CD4-positive, CD25-positive, alpha-beta regulatory T cell (primary cell): ENCODE measurements around the gene QKI. TPM values are rescaled to one million over a fixed set of nuclear protein-coding genes. Genes with fewer than 3 reads are reported as not detected.
"Not testable (repeated sequence)": the region's sequence is repeated elsewhere in the genome, so short reads cannot be mapped to it uniquely, and the experiment has no call there.

Source experiments
- ATAC-seq, 2 donors: fragments of 150-1000 bp; cut with Tn5 transposase; one replicate each; pipeline ENCODE4 v1.10.0; 2021; ENCODE audit warnings: low read depth in 2 of 2, moderate number of reproducible peaks in 2 of 2, moderate library complexity in 1 of 2
- DNase-seq, 3 donors: peaks; one replicate each; pipeline versions ENCODE4 v3.0.0 to v3.0.0-alpha.2; 2012 to 2022; ENCODE audit warnings: mixed read lengths in 1 of 3
- H3K27ac ChIP-seq: one replicate; pipeline ENCODE4 v1.7.0; 2013; ENCODE audit warnings: mild to moderate bottlenecking, low read length; ENCODE audit not compliant: insufficient read depth, poor library complexity, severe bottlenecking
- H3K27me3 ChIP-seq: one replicate; pipeline ENCODE4 v1.7.0; 2013; ENCODE audit warnings: low read length; ENCODE audit not compliant: control insufficient read depth, insufficient read depth
- H3K36me3 ChIP-seq: one replicate; pipeline ENCODE4 v1.7.0; 2013; ENCODE audit warnings: mild to moderate bottlenecking, low read length, moderate library complexity; ENCODE audit not compliant: control insufficient read depth, insufficient read depth
- H3K4me1 ChIP-seq: 2 replicates; pipeline ENCODE4 v1.7.0; 2013; ENCODE audit warnings: mild to moderate bottlenecking, low read length; ENCODE audit not compliant: insufficient read depth, control insufficient read depth, poor library complexity, severe bottlenecking
- H3K4me3 ChIP-seq: one replicate; pipeline ENCODE4 v1.7.0; 2013; ENCODE audit warnings: low read depth, mild to moderate bottlenecking, low read length, moderate library complexity
- H3K9me3 ChIP-seq, 2 experiments: 1 replicate in 1 of 2; 2 replicates in 1 of 2; pipeline ENCODE4 v1.7.0; 2013; ENCODE audit warnings: low read length in 2 of 2, mild to moderate bottlenecking in 1 of 2, moderate library complexity in 1 of 2; ENCODE audit not compliant: control insufficient read depth in 2 of 2
- H3K27ac Mint-ChIP-seq, 3 donors: one replicate each; pipeline ENCODE4 v1.8.0; 2020 to 2022; ENCODE audit warnings: mild to moderate bottlenecking in 3 of 3, mixed read lengths in 3 of 3, moderate library complexity in 2 of 3
- H3K27me3 Mint-ChIP-seq: one replicate; pipeline ENCODE4 v1.8.0; 2022; ENCODE audit warnings: mild to moderate bottlenecking, mixed read lengths
- H3K36me3 Mint-ChIP-seq: one replicate; pipeline ENCODE4 v1.8.0; 2020; ENCODE audit warnings: mixed read lengths
- H3K4me1 Mint-ChIP-seq, 4 donors: one replicate each; pipeline ENCODE4 v1.8.0; 2020 to 2022; ENCODE audit warnings: mixed read lengths in 4 of 4, mild to moderate bottlenecking in 1 of 4
- H3K4me3 Mint-ChIP-seq, 4 donors: one replicate each; pipeline ENCODE4 v1.8.0; 2020 to 2022; ENCODE audit warnings: mild to moderate bottlenecking in 4 of 4, mixed read lengths in 4 of 4, moderate library complexity in 3 of 4
- H3K9me3 Mint-ChIP-seq, 7 donors: one replicate each; pipeline ENCODE4 v1.8.0; 2020 to 2022; ENCODE audit warnings: mixed read lengths in 7 of 7, mild to moderate bottlenecking in 3 of 7, moderate library complexity in 2 of 7
- polyA plus RNA-seq, 4 donors: library from polyadenylated mRNA; unstranded; fragments of 300-500 nt; fragmentation: Illumina TruSeq; gene quantifications; one replicate each; pipeline ENCODE4 v1.2.3, GENCODE V29; 2021
- total RNA-seq: library from RNA; stranded (reverse); gene quantifications from one replicate; pipeline ENCODE4 v1.2.3, GENCODE V29; 2022

QKI gene
- total and polyA plus RNA-seq, 5 donors from 2014 or later: 10.0 to 89.7 (median 17.2) TPM

DNA sequence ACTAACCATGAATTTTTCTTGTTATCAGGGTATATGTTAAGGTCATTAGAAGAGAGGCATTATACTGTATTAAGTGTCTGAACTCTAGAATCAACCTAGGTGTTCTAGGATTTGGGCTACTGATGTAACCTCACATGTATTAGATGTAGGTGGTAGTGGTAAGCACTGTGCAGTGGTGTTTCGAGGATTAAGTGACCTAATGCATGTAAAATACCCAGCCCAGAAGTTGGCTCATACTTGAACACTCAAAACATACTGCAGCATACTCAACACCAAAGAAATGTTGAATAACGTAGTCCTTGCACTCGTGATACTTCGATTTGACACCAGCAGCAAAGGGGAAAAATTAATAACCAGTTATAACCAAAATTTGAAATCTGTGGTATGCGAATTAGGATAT is 48.7 kb downstream of the QKI start:
- Mint-ChIP-seq H3K27me3 (no peaks in the 10 kb centered on the region), H3K27ac (peak overlapping the region; percentile 3 to 70 (median 8)), H3K36me3 (peaks cover 16% of the 10 kb centered on the region), H3K4me3 (peak overlapping the region in 2 of 4 donors; percentile 23), H3K9me3 (peaks cover 0 to 1% (median 0%) of the 10 kb centered on the region in 7 donors), H3K4me1 (peaks cover 30 to 52% (median 45%) of the 10 kb centered on the region in 4 donors)
- peak overlapping the region; percentile 3 for H3K4me3 ChIP-seq
- no peaks in the 10 kb centered on the region for H3K9me3 ChIP-seq
- no peaks in the 10 kb centered on the region for H3K27me3 ChIP-seq
- H3K27ac ChIP-seq: no peak overlapping the region
- DNase-seq (no peak), ATAC-seq (no peak)
- peaks cover 39% of the 10 kb centered on the region for H3K4me1 ChIP-seq
- no peaks in the 10 kb centered on the region for H3K36me3 ChIP-seq

DNA sequence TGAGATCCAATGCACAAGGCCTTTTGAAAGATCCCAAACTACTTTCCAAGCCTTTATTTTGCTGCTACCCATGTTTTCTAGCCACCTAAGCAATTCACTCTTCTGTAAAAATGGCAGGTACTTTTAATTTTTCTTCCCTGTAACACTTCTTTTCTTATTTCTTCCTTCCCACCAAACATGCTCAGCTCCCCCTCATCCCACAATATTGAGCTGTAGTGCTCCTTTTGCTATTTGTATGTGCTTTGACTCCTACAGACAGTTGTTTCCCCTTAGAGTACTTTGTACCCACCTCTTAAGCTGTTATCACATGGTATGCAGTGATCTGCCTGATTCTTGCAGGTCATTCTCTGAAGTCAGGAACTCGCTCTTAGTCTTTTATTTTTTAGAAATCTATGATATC is 49.3 kb downstream of the QKI start:
- Mint-ChIP-seq H3K4me3 (peak overlapping the region in 1 of 4 donors; percentile 38), H3K36me3 (peaks cover 20% of the 10 kb centered on the region), H3K27me3 (no peaks in the 10 kb centered on the region), H3K9me3 (peaks cover 0 to 1% (median 0%) of the 10 kb centered on the region in 7 donors), H3K4me1 (peaks cover 30 to 52% (median 46%) of the 10 kb centered on the region in 4 donors), H3K27ac (peak overlapping the region in 1 of 3 donors; percentile 49)
- Histone ChIP-seq H3K36me3 (no peaks in the 10 kb centered on the region), H3K4me3 (no peak overlapping the region), H3K27me3 (no peaks in the 10 kb centered on the region), H3K4me1 (peaks cover 33% of the 10 kb centered on the region), H3K27ac (no peak overlapping the region), H3K9me3 (no peaks in the 10 kb centered on the region)
- DNase-seq: no peak
- ATAC-seq: no peak

DNA sequence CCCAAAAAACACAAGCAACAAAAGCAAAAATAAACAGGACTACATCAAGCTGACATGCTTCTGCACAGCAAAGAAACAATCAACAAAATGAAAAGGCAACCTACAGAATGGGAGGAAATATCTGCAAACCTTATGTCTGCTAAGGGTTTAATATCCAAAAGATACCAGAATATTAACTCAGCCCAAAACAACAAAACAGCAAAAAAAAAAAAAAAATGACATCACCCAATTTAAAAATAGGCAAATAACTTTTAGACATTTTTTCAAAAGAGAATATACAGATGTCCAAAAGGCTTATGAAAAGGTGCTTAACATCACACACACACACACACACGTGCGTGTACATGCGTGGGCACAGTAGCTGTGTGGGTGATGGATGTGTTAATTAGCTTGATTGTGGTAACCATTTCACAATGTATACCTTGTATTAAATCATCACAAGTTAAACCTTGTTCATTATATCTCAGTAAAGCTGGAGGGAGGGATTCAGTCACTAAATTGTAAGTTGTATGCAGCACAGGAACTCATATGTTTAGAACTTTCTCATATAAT is 52.4 kb downstream of the QKI start:
- Histone ChIP-seq H3K27ac (no peak overlapping the region), H3K4me3 (no peak overlapping the region), H3K36me3 (peaks cover 1% of the 10 kb centered on the region), H3K4me1 (peaks cover 8% of the 10 kb centered on the region), H3K9me3 (peaks cover 7 to 11% of the 10 kb centered on the region in 2 experiments), H3K27me3 (no peaks in the 10 kb centered on the region)
- ATAC-seq (no peak), DNase-seq (no peak)
- peaks cover 0 to 19% (median 6%) of the 10 kb centered on the region in 7 donors for H3K9me3 Mint-ChIP-seq
- H3K4me3 Mint-ChIP-seq: no peak overlapping the region
- H3K4me1 Mint-ChIP-seq: peaks cover 20 to 31% (median 30%) of the 10 kb centered on the region in 4 donors
- H3K36me3 Mint-ChIP-seq: peaks cover 44% of the 10 kb centered on the region
- no peaks in the 10 kb centered on the region for H3K27me3 Mint-ChIP-seq
- H3K27ac Mint-ChIP-seq: no peak overlapping the region

DNA sequence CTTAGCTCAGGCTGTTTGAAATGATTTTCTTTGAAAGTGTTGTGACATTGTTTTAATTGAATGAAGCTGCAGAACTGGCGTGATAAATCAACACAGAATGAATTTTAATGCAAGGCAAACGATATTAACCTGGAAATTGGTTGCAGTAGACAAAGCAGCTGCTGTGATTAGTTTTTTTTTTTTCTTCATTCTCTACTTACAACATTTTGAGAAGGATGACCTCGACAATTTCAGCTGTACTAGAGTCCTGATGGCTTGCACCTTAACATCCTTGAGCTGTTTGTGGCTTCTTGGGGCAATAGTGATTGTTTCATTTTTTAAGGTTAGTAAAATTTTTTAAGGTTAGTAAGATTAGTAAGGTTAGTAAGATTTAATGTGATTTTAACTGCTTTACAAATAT is 54.2 kb downstream of the QKI start:
- H3K36me3 Mint-ChIP-seq: peaks cover 52% of the 10 kb centered on the region
- peaks cover 1% of the 10 kb centered on the region for H3K36me3 ChIP-seq
- H3K27me3 ChIP-seq: no peaks in the 10 kb centered on the region
- no peak overlapping the region for H3K27ac Mint-ChIP-seq
- H3K4me1 Mint-ChIP-seq: peaks cover 26 to 33% (median 30%) of the 10 kb centered on the region in 4 donors
- peaks cover 0 to 19% (median 6%) of the 10 kb centered on the region in 7 donors for H3K9me3 Mint-ChIP-seq
- H3K4me3 ChIP-seq: no peak overlapping the region
- ATAC-seq: no peak
- H3K4me1 ChIP-seq: no peaks in the 10 kb centered on the region
- H3K27me3 Mint-ChIP-seq: no peaks in the 10 kb centered on the region
- H3K27ac ChIP-seq: no peak overlapping the region
- no peak for DNase-seq
- no peak overlapping the region for H3K4me3 Mint-ChIP-seq
- peaks cover 7 to 11% of the 10 kb centered on the region in 2 experiments for H3K9me3 ChIP-seq

DNA sequence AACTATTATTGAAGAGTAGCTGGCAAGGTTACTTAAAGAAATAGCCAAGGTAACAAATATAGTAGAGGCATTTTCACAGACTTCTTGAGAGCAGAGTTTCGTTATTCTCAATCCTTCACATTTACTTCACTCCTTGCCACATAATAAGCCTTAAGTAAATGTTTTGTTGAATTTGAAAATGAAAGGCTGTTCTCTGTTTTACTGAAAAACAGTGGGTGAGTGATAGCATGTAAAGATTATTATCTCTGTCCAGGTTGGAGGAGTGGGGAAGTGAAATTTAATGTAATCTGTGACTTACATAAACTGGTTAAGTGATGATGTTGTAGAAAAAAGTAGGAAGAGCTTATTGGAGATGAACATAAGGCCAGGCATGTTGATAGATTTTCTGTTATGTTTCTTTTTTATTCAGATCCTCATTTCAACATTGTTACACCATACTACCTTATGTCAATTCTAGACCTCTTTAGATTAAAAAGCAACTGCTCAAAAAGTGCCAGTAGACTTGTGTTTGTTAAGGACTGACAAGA is 55.0 kb downstream of the QKI start:
- no peaks in the 10 kb centered on the region for H3K4me1 ChIP-seq
- no peaks in the 10 kb centered on the region for H3K27me3 Mint-ChIP-seq
- peaks cover 7 to 11% of the 10 kb centered on the region in 2 experiments for H3K9me3 ChIP-seq
- H3K9me3 Mint-ChIP-seq: peaks cover 0 to 19% (median 6%) of the 10 kb centered on the region in 7 donors
- ATAC-seq: no peak
- H3K4me3 Mint-ChIP-seq: no peak overlapping the region
- H3K4me1 Mint-ChIP-seq: peaks cover 24 to 33% (median 32%) of the 10 kb centered on the region in 4 donors
- no peak for DNase-seq
- no peak overlapping the region for H3K27ac ChIP-seq
- peaks cover 1% of the 10 kb centered on the region for H3K36me3 ChIP-seq
- H3K36me3 Mint-ChIP-seq: peaks cover 45% of the 10 kb centered on the region
- H3K4me3 ChIP-seq: no peak overlapping the region
- peak overlapping the region in 1 of 3 donors; percentile 21 for H3K27ac Mint-ChIP-seq
- H3K27me3 ChIP-seq: no peaks in the 10 kb centered on the region

DNA sequence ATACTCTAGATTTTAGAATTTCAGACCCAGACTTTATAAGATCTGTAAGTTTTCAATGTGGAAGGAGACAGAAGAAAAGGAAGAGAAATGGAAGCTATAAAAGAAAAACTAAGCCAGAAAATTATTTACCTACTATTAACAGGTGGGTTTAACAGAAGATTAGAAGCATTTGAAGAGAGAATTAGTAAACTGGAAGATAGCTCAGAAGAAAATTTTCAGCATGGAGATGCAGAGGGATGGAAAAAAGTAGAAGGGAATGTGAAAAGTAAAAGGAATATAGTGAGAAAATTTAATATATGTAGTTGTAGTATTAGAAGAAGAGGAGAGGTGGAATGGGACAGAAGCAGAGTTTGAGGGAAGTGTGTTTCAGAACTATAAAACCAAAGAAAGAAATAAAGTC is 56.1 kb downstream of the QKI start:
- peaks cover 0 to 19% (median 5%) of the 10 kb centered on the region in 7 donors for H3K9me3 Mint-ChIP-seq
- peaks cover 39% of the 10 kb centered on the region for H3K36me3 Mint-ChIP-seq
- Histone ChIP-seq H3K4me1 (no peaks in the 10 kb centered on the region), H3K9me3 (peaks cover 7 to 11% of the 10 kb centered on the region in 2 experiments), H3K27ac (no peak overlapping the region), H3K36me3 (peaks cover 1% of the 10 kb centered on the region), H3K27me3 (no peaks in the 10 kb centered on the region), H3K4me3 (no peak overlapping the region)
- ATAC-seq: no peak
- DNase-seq: no peak
- no peak overlapping the region for H3K27ac Mint-ChIP-seq
- no peaks in the 10 kb centered on the region for H3K27me3 Mint-ChIP-seq
- H3K4me3 Mint-ChIP-seq: no peak overlapping the region
- peaks cover 30 to 38% (median 34%) of the 10 kb centered on the region in 4 donors for H3K4me1 Mint-ChIP-seq

DNA sequence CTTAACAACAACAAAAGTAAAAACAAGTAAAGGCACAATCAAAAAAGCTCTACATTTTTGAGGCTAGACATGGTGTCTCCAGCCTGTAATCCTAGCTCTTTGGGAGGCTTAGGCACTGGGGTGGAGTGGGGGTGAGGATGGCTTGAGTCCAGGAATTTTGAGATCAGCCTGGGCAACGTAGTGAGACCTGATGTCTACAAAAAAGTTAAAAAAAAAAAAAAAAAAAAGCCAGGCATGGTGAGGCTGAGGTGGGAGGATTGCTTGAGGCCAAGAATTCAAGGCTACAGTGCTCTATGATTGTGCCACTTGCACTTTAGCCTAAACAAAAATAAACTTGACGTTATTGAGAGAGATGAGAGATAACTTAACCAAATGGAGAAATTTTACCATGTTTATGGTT is 60.1 kb downstream of the QKI start:
- DNase-seq: no peak
- Histone ChIP-seq H3K27ac (no peak overlapping the region), H3K4me1 (no peaks in the 10 kb centered on the region), H3K27me3 (no peaks in the 10 kb centered on the region), H3K9me3 (peaks cover 7 to 11% of the 10 kb centered on the region in 2 experiments), H3K4me3 (no peak overlapping the region), H3K36me3 (peaks cover 4% of the 10 kb centered on the region)
- peak overlapping the region in 1 of 4 donors; percentile 43 for H3K4me3 Mint-ChIP-seq
- peak overlapping the region in 1 of 3 donors; percentile 16 for H3K27ac Mint-ChIP-seq
- no peaks in the 10 kb centered on the region for H3K27me3 Mint-ChIP-seq
- H3K36me3 Mint-ChIP-seq: peaks cover 40% of the 10 kb centered on the region
- H3K9me3 Mint-ChIP-seq: peaks cover 0 to 15% (median 4%) of the 10 kb centered on the region in 7 donors
- peaks cover 22 to 40% (median 29%) of the 10 kb centered on the region in 4 donors for H3K4me1 Mint-ChIP-seq
- no peak for ATAC-seq

DNA sequence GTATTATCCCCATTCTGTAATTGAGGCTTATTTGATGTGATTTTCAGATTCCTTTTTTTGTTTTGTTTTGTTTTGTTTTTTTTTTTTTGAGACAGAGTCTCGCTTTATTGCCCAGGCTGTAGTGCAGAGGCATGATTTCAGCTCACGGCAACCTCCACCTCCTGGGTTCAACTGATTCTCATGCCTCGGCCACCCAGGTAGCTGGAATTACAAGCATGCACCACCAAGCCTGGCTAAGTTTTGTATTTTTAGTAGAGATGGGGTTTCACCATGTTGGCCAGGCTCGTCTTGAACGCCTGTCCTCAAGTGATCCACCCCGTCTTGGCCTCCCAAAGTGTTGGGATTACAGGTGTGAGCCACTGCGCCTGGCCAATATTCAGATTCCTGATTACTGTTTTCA is 62.4 kb downstream of the QKI start:
- ATAC-seq, DNase-seq, H3K4me3 ChIP-seq, H3K9me3 ChIP-seq, H3K27me3 Mint-ChIP-seq, H3K36me3 ChIP-seq, H3K4me1 ChIP-seq, H3K4me3 Mint-ChIP-seq, H3K27ac ChIP-seq, H3K9me3 Mint-ChIP-seq, H3K27me3 ChIP-seq: not testable (repeated sequence)
- Mint-ChIP-seq H3K36me3 (peaks cover 33% of the 10 kb centered on the region), H3K27ac (peak overlapping the region in 2 of 3 donors; percentile 58 to 78), H3K4me1 (peaks cover 18 to 30% (median 23%) of the 10 kb centered on the region in 4 donors)
